Ectodermal cell (in vitro differentiated cells): ENCODE data around the gene KIAA1217.

Experiments used
- H3K27ac ChIP-seq: 2 replicates; pipeline ENCODE4 v1.7.0; 2013; ENCODE audit warnings: mild to moderate bottlenecking, low read depth, low read length; ENCODE audit not compliant: insufficient read depth, poor library complexity, severe bottlenecking
- H3K27me3 ChIP-seq: 2 replicates; pipeline ENCODE4 v1.7.0; 2013; ENCODE audit warnings: mild to moderate bottlenecking, low read length; ENCODE audit not compliant: insufficient read depth, control insufficient read depth, poor library complexity, severe bottlenecking
- H3K36me3 ChIP-seq: one replicate; pipeline ENCODE4 v1.7.0; 2013; ENCODE audit warnings: low read length; ENCODE audit not compliant: control insufficient read depth, insufficient read depth
- H3K4me1 ChIP-seq: one replicate; pipeline ENCODE4 v1.7.0; 2013; ENCODE audit warnings: low read length; ENCODE audit not compliant: control insufficient read depth, insufficient read depth
- H3K4me3 ChIP-seq: 2 replicates; pipeline ENCODE4 v1.7.0; 2013; ENCODE audit warnings: low read depth, low read length, control low read depth; ENCODE audit not compliant: insufficient read depth
- H3K9me3 ChIP-seq: 2 replicates; pipeline ENCODE4 v1.7.0; 2013; ENCODE audit warnings: mild to moderate bottlenecking, low read length, moderate library complexity; ENCODE audit not compliant: control insufficient read depth
- WGBS, 2 experiments: methylation state at CpG; one replicate each; pipeline ENCODE4 v1.1.7; 2013; ENCODE audit warnings: missing lambda C conversion rate in 2 of 2; 5-methylcytosine and 5-hydroxymethylcytosine counted together

The KIAA1217 gene

GRCh38 chr10:24207781-24208611 is 942 bp upstream of the KIAA1217 start:
- Histone ChIP-seq H3K4me3 (no peak overlapping the region), H3K9me3 (no peaks in the 10 kb centered on the region), H3K4me1 (peaks cover 35% of the 10 kb centered on the region), H3K27me3 (no peaks in the 10 kb centered on the region), H3K27ac (peak overlapping the region; percentile 97), H3K36me3 (no peaks in the 10 kb centered on the region)
- 71 to 73% methylated on average over 11 to 12 of the region's 13 CpGs for WGBS, 2 experiments

- WGBS, 2 experiments = 1 to 3% methylated on average over 5 of the region's 5 CpGs
- no peaks in the 10 kb centered on the region for H3K36me3 ChIP-seq
- H3K4me3 ChIP-seq = peak overlapping the region; percentile 58
- peak overlapping the region; percentile 97 for H3K27ac ChIP-seq
- H3K27me3 ChIP-seq = no peaks in the 10 kb centered on the region
- H3K9me3 ChIP-seq = no peaks in the 10 kb centered on the region
- H3K4me1 ChIP-seq = peaks cover 47% of the 10 kb centered on the region
Observed at GRCh38 chr10:24209432-24209771, 464 bp downstream of the KIAA1217 start.

GRCh38 chr10:24209946-24210491 is 1.1 kb downstream of the KIAA1217 start:
- Histone ChIP-seq H3K36me3 (no peaks in the 10 kb centered on the region), H3K27ac (peak overlapping the region; percentile 97), H3K4me3 (peak overlapping the region; percentile 58), H3K27me3 (no peaks in the 10 kb centered on the region), H3K9me3 (no peaks in the 10 kb centered on the region), H3K4me1 (peaks cover 54% of the 10 kb centered on the region)
- WGBS, 2 experiments = 16% methylated on average over 11 of the region's 12 CpGs

DNA sequence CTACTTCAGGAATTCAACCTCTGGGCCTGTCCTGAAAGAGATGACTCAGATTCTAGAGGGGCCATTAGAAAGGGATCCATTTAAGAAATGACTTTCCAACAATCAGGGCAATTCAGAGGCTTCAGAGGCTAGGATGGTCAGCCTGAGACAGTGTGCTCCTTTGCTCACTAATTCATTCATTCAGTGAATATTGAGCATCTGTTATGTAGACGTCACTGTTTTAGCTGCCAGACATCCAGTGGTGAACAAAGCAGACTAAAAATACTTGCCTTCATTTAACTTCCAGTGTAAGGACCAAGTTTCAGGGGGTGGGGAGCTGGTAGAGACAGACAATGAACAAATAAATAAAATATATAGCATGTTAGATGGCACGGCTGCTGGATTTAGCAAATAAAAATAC is 1.6 kb downstream of the KIAA1217 start:
- no peaks in the 10 kb centered on the region for H3K36me3 ChIP-seq
- H3K27ac ChIP-seq = no peak overlapping the region
- H3K9me3 ChIP-seq = no peaks in the 10 kb centered on the region
- H3K27me3 ChIP-seq = no peaks in the 10 kb centered on the region
- peak overlapping the region; percentile 58 for H3K4me3 ChIP-seq
- WGBS, 2 experiments = 64 to 80% methylated on average over 2 of the region's 2 CpGs
- H3K4me1 ChIP-seq = peaks cover 58% of the 10 kb centered on the region

- peaks cover 43% of the 10 kb centered on the region for H3K4me1 ChIP-seq
- H3K27me3 ChIP-seq = no peaks in the 10 kb centered on the region
- no peak overlapping the region for H3K27ac ChIP-seq
- H3K9me3 ChIP-seq = no peaks in the 10 kb centered on the region
- H3K4me3 ChIP-seq = no peak overlapping the region
- WGBS, 2 experiments = 20 to 50% methylated on average over 2 to 4 of the region's 4 CpGs
- H3K36me3 ChIP-seq = no peaks in the 10 kb centered on the region
Observed at GRCh38 chr10:24213266-24213665, 4.3 kb downstream of the KIAA1217 start.

DNA sequence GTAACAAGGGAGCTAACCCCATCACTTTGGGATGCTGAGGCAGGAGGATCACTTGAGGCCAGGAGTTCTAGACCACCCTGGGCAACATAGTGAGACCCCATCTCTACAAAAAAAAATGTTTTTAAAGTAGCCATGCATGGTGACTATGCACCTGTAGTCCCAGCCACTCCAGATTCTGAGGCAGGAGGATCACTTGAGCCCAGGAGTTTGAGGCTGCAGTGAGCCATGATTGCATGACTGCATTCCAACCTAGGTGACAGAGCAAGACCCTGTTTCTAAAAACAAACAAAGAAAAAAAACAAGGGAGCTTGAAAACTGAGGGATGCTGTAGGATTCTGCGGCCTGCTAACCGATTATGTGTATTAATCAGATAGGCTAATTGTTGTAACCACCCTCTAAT is 4.9 kb downstream of the KIAA1217 start:
- Histone ChIP-seq H3K27me3 (no peaks in the 10 kb centered on the region), H3K27ac (no peak overlapping the region), H3K4me3 (no peak overlapping the region), H3K4me1 (peaks cover 38% of the 10 kb centered on the region), H3K9me3 (no peaks in the 10 kb centered on the region), H3K36me3 (no peaks in the 10 kb centered on the region)
- WGBS, 2 experiments = 92 to 97% methylated on average over 2 of the region's 2 CpGs

DNA sequence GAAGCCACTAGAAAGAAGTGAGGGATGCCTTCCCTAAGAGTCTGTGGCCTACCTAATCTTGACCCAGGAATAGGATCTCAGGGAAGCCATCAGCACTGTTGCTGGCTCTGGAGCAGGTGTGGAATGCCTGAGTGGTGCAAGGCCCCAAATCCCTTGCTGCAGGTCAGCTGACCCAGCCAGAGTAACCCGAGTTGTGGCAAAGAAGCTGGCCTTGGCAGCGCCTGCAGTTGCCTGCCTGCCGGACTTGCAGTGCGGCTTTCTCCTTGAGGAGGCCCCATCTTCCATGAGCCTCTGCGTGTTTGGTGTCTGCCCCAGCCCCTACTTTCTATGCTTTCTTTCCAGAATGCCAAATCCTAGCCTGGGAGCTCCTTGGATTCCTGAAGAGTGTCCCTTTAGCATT is 5.8 kb downstream of the KIAA1217 start:
- Histone ChIP-seq H3K9me3 (no peaks in the 10 kb centered on the region), H3K27ac (peak overlapping the region; percentile 17), H3K4me1 (peaks cover 38% of the 10 kb centered on the region), H3K36me3 (no peaks in the 10 kb centered on the region), H3K4me3 (no peak overlapping the region), H3K27me3 (no peaks in the 10 kb centered on the region)
- WGBS, 2 experiments = 83 to 87% methylated on average over 5 of the region's 5 CpGs

DNA sequence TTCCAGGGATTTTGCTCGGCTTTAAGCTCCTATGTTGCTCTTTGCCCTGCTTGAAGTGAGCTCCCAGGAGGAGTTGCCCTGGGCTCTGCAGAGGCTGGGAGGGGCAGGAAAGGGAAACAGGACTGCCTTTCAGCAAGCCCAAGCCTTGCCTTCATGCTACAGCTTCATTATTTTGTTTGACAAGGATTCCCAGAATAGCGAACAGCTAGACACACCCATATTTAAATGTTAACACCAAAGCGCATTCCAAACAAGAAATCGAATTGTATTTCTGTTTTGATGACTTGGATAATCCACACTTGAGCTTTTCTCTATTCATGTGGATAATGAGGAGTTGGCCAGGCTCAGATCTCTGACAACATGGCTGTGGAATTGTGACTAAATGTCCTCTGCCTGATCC is 6.3 kb downstream of the KIAA1217 start:
- 80 to 87% methylated on average over 4 of the region's 4 CpGs for WGBS, 2 experiments
- Histone ChIP-seq H3K36me3 (no peaks in the 10 kb centered on the region), H3K27ac (peak overlapping the region; percentile 17), H3K27me3 (no peaks in the 10 kb centered on the region), H3K4me1 (peaks cover 38% of the 10 kb centered on the region), H3K4me3 (no peak overlapping the region), H3K9me3 (no peaks in the 10 kb centered on the region)

DNA sequence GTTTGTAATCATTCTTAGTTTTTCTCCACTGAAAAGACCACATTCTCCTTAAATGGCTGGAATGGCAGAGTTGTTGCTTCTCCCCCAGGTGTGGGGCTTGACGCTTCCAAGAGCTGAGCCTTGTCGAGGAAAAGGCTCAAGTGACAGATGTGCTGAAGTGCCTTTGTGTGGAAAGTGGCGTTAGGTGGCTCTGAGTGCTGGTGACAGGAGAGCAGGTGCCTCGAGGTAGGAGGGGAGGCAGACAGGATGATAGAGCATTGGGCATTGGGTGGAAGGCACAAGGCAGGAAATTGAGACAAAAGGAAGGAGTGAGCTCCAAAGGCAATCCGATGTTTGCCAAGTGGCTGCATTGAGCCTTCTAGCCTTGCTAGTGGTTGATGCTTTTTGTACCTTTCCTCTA is 6.7 kb downstream of the KIAA1217 start:
- Histone ChIP-seq H3K4me1 (peaks cover 38% of the 10 kb centered on the region), H3K9me3 (no peaks in the 10 kb centered on the region), H3K36me3 (no peaks in the 10 kb centered on the region), H3K4me3 (no peak overlapping the region), H3K27ac (no peak overlapping the region), H3K27me3 (no peaks in the 10 kb centered on the region)
- WGBS, 2 experiments = 86 to 88% methylated on average over 5 of the region's 5 CpGs

- peaks cover 11% of the 10 kb centered on the region for H3K4me1 ChIP-seq
- H3K27me3 ChIP-seq = no peaks in the 10 kb centered on the region
- H3K4me3 ChIP-seq = no peak overlapping the region
- H3K36me3 ChIP-seq = peaks cover 7% of the 10 kb centered on the region
- H3K27ac ChIP-seq = no peak overlapping the region
- 87 to 94% methylated on average over 3 of the region's 3 CpGs for WGBS, 2 experiments
- H3K9me3 ChIP-seq = no peaks in the 10 kb centered on the region
Observed at GRCh38 chr10:24219963-24220362, 11.0 kb downstream of the KIAA1217 start.
